ENCODE measurements around the gene TMEM184B. TPM values are rescaled to one million over a fixed set of nuclear protein-coding genes. Genes with fewer than 3 reads are reported as not detected.

TMEM184B gene
- total and polyA plus RNA-seq, 2 experiments from 2014 or later, result 42.2 to 95.1 TPM

GRCh38 chr22:38285018-38285417 lies 12.2 kb upstream of the TMEM184B start:
- no peak for DNase-seq (ENCODE audit: low spot score)
- no peak overlapping the region for H3K4me3 ChIP-seq
- Mint-ChIP-seq H3K27me3 (ENCODE audit: insufficient read depth, low read depth, poor library complexity) (peaks cover 23% of the 10 kb centered on the region), H3K9me3 (no peaks in the 10 kb centered on the region; the same call in 1 of the 3 replicates), H3K27ac (peak overlapping the region; percentile 69; the same call in 1 of the 2 replicates), H3K4me3 (no peak overlapping the region), H3K4me1 (peaks cover 24% of the 10 kb centered on the region), H3K36me3 (ENCODE audit: low read depth) (peaks cover 16% of the 10 kb centered on the region; the same call in 2 of the 3 replicates)
- no peaks in the 10 kb centered on the region; the same call in 1 of the 2 replicates for H3K36me3 ChIP-seq (ENCODE audit: insufficient read depth)
- no peak overlapping the region for H2AFZ ChIP-seq
- TF ChIP-seq EZH2 (IDR thresholded peaks at IDR 0.05; ENCODE audit: low read depth, unreplicated experiment), result no peak
- no peak for TF ChIP-seq CTCF (conservative IDR thresholded peaks at IDR 0.05; ENCODE audit: low read depth in 2 of 2)
- TF ChIP-seq STAT1 (IDR thresholded peaks at IDR 0.05; ENCODE audit: unreplicated experiment), result no peak
- TF ChIP-seq ZNF462 (CRISPR knock-in tag; IDR thresholded peaks at IDR 0.05), result no peak
- TF ChIP-seq NANOG (IDR thresholded peaks at IDR 0.05; ENCODE audit: borderline replicate concordance), result no peak
- TF ChIP-seq POLR2AphosphoS5 (IDR thresholded peaks at IDR 0.05; ENCODE audit: low read depth), result no peak
- TF ChIP-seq JUNB (IDR thresholded peaks at IDR 0.05; ENCODE audit: unreplicated experiment), result no peak
- TF ChIP-seq CREB1 (CRISPR knock-in tag; IDR thresholded peaks at IDR 0.05; ENCODE audit: low read depth), result no peak
- TF ChIP-seq ZNF114 (CRISPR knock-in tag; IDR thresholded peaks at IDR 0.05), result no peak
- TF ChIP-seq ZNF331 (CRISPR knock-in tag; IDR thresholded peaks at IDR 0.05; ENCODE audit: low read depth), result no peak
- TF ChIP-seq, protein P1, sequence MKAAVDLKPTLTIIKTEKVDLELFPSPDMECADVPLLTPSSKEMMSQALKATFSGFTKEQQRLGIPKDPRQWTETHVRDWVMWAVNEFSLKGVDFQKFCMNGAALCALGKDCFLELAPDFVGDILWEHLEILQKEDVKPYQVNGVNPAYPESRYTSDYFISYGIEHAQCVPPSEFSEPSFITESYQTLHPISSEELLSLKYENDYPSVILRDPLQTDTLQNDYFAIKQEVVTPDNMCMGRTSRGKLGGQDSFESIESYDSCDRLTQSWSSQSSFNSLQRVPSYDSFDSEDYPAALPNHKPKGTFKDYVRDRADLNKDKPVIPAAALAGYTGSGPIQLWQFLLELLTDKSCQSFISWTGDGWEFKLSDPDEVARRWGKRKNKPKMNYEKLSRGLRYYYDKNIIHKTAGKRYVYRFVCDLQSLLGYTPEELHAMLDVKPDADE (IDR thresholded peaks at IDR 0.05), result no peak
- TF ChIP-seq EZH2phosphoT487 (IDR thresholded peaks at IDR 0.05; ENCODE audit: unreplicated experiment), result no peak
- TF ChIP-seq REST (IDR thresholded peaks at IDR 0.05; ENCODE audit: unreplicated experiment), result no peak
- no peaks in the 10 kb centered on the region; the same call in 1 of the 2 replicates for H4K20me1 ChIP-seq (replicated peaks; ENCODE audit: insufficient read depth)
- peaks cover 37% of the 10 kb centered on the region; the same call in 1 of the 2 replicates for H3F3A ChIP-seq (replicated peaks; ENCODE audit: low read depth)
- peaks cover 14% of the 10 kb centered on the region for H3K4me1 ChIP-seq (ENCODE audit: insufficient read depth)
- H3K9me2 ChIP-seq (ENCODE audit: insufficient read depth), result no peaks in the 10 kb centered on the region
- H3K79me2 ChIP-seq (replicated peaks; ENCODE audit: insufficient read depth), result no peaks in the 10 kb centered on the region
- H3K4me2 ChIP-seq, result no peak overlapping the region
- peak overlapping the region; percentile 50; the same call in 1 of the 2 replicates for H3K27ac ChIP-seq (ENCODE audit: low read depth)
- no peak for ATAC-seq
- no peaks in the 10 kb centered on the region for H3K27me3 ChIP-seq (ENCODE audit: insufficient read depth)

Data from GM23338 (cell line).